ENCODE measurements around the gene UTS2B.

DNA sequence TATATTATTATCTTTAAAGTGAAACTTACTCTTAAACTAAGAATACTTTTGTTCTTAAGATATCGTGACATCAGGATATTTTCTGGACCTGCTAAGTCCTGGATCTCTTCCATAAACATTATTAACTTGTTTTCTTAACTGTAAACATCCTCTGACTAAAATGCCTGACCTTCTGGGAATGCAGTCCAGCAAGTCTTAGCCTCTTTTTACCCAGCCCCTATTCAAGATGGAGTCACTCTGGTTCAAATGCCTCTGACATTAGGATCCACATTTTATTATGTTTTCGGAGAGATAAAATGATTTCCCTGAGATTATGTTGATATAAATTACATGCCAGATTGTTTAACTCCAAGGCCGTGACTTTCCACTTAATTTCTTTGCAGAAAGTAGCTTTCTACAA lies 93.7 kb downstream of the UTS2B start:
- TF ChIP-seq, protein P1, sequence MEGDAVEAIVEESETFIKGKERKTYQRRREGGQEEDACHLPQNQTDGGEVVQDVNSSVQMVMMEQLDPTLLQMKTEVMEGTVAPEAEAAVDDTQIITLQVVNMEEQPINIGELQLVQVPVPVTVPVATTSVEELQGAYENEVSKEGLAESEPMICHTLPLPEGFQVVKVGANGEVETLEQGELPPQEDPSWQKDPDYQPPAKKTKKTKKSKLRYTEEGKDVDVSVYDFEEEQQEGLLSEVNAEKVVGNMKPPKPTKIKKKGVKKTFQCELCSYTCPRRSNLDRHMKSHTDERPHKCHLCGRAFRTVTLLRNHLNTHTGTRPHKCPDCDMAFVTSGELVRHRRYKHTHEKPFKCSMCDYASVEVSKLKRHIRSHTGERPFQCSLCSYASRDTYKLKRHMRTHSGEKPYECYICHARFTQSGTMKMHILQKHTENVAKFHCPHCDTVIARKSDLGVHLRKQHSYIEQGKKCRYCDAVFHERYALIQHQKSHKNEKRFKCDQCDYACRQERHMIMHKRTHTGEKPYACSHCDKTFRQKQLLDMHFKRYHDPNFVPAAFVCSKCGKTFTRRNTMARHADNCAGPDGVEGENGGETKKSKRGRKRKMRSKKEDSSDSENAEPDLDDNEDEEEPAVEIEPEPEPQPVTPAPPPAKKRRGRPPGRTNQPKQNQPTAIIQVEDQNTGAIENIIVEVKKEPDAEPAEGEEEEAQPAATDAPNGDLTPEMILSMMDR (IDR thresholded peaks at IDR 0.05; ENCODE audit: poor library complexity, severe bottlenecking), result no peak
- TF ChIP-seq EZH2 (IDR thresholded peaks at IDR 0.05; ENCODE audit: borderline replicate concordance, insufficient read depth, low read length, poor library complexity, severe bottlenecking), result no peak

All from neural cell (in vitro differentiated cells).